WTC11 (cell line): Measurements from ENCODE around the gene NSD1. TPM values are rescaled to one million over a fixed set of nuclear protein-coding genes. Genes with fewer than 3 reads are reported as not detected.

Experiments
- ATAC-seq: fragments of 200-7000 bp; cut with Tn5 transposase; 2 replicates; pipeline ENCODE4 v1.10.0; 2021; ENCODE audit warnings: mild to moderate bottlenecking, moderate library complexity
- CTCF ChIA-PET: fragments of 300-600 bp; sonication (Branson Sonifier 250); formaldehyde crosslinking; loops from one replicate; lab custom pipeline; 2021; ENCODE audit warnings: antibody characterized with exemption; lab: Charles Lee
- POLR2A ChIA-PET: fragments of 350-600 bp; sonication (Branson Sonifier 250); formaldehyde crosslinking; loops from one replicate; lab custom pipeline; 2021; ENCODE audit warnings: antibody characterized with exemption; lab: Charles Lee
- DNase-seq: peaks from one replicate; pipeline ENCODE4 v3.0.0; 2021; ENCODE audit warnings: low spot score
- H3K27ac Mint-ChIP-seq: 2 replicates; pipeline ENCODE4 v1.8.0; 2021; ENCODE audit warnings: mixed read lengths
- H3K27me3 Mint-ChIP-seq: 2 replicates; pipeline ENCODE4 v1.8.0; 2021; ENCODE audit warnings: low read depth, mild to moderate bottlenecking, moderate library complexity, mixed read lengths
- H3K36me3 Mint-ChIP-seq: 2 replicates; pipeline ENCODE4 v1.8.0; 2021; ENCODE audit warnings: mixed read lengths
- H3K4me1 Mint-ChIP-seq: 2 replicates; pipeline ENCODE4 v1.8.0; 2022; ENCODE audit warnings: mixed read lengths
- H3K4me3 Mint-ChIP-seq: 2 replicates; pipeline ENCODE4 v1.8.0; 2021; ENCODE audit warnings: mild to moderate bottlenecking, moderate library complexity, mixed read lengths
- H3K9me3 Mint-ChIP-seq: 2 replicates; pipeline ENCODE4 v1.8.0; 2021; ENCODE audit warnings: mixed read lengths
- AR ChIP-seq: fragments of 250-450 bp; sonication (Bioruptor Pico); IDR thresholded peaks from 2 replicates; pipeline ENCODE4 v1.9.0; 2021; ENCODE audit warnings: mild to moderate bottlenecking
- EMX1 ChIP-seq: fragments of 250-450 bp; sonication (Bioruptor Pico); IDR thresholded peaks from 2 replicates; pipeline ENCODE4 v1.8.0; 2021; ENCODE audit warnings: mild to moderate bottlenecking
- IRF1 ChIP-seq: sonication (generic); formaldehyde crosslinking; IDR thresholded peaks from 2 replicates; pipeline ENCODE4 v1.8.0; 2023; ENCODE audit warnings: missing genetic modification reagents
- OVOL2 ChIP-seq: fragments of 250-450 bp; sonication (Bioruptor Pico); IDR thresholded peaks from 2 replicates; pipeline ENCODE4 v1.9.0; 2021; ENCODE audit warnings: mild to moderate bottlenecking, borderline replicate concordance
- SP1 ChIP-seq: sonication (generic); formaldehyde crosslinking; conservative IDR thresholded peaks from 2 replicates; pipeline ENCODE4 v1.8.1; 2022; ENCODE audit warnings: missing genetic modification reagents
- TEAD1 ChIP-seq: sonication (generic); formaldehyde crosslinking; IDR thresholded peaks from 2 replicates; pipeline ENCODE4 v1.8.0; 2022; ENCODE audit warnings: mild to moderate bottlenecking, missing genetic modification reagents
- ZBTB21 ChIP-seq: sonication (generic); formaldehyde crosslinking; IDR thresholded peaks from 2 replicates; pipeline ENCODE4 v1.8.1; 2023; ENCODE audit warnings: mild to moderate bottlenecking, missing genetic modification reagents, borderline replicate concordance
- ZNF138 ChIP-seq: sonication (generic); formaldehyde crosslinking; conservative IDR thresholded peaks from 2 replicates; pipeline ENCODE4 v1.8.1; 2022; ENCODE audit warnings: mild to moderate bottlenecking, moderate library complexity, missing genetic modification reagents
- ZNF232 ChIP-seq: sonication (generic); formaldehyde crosslinking; IDR thresholded peaks from 2 replicates; pipeline ENCODE4 v1.8.0; 2022; ENCODE audit warnings: mild to moderate bottlenecking, missing genetic modification reagents
- ZNF396 ChIP-seq: fragments of 250-450 bp; sonication (Bioruptor Pico); IDR thresholded peaks from 2 replicates; pipeline ENCODE4 v1.8.0; 2021; ENCODE audit warnings: mild to moderate bottlenecking, moderate library complexity, borderline replicate concordance
- ZNF423 ChIP-seq: fragments of 250-450 bp; sonication (Bioruptor Pico); IDR thresholded peaks from 2 replicates; pipeline ENCODE4 v2.1.2; 2022; ENCODE audit warnings: mild to moderate bottlenecking, moderate library complexity
- ZNF532 ChIP-seq: fragments of 250-450 bp; sonication (Bioruptor Pico); IDR thresholded peaks from 2 replicates; pipeline ENCODE4 v1.9.0; 2021; ENCODE audit warnings: mild to moderate bottlenecking, borderline replicate concordance
- ZNF671 ChIP-seq: fragments of 250-450 bp; sonication (Bioruptor Pico); IDR thresholded peaks from 2 replicates; pipeline ENCODE4 v1.8.0; 2021; ENCODE audit warnings: mild to moderate bottlenecking
- total RNA-seq: library from RNA; stranded (reverse); gene quantifications from 3 replicates; pipeline ENCODE4 v1.2.3, GENCODE V29; 2021
- TF ChIP-seq, protein P1 (sequence below): sonication (generic); formaldehyde crosslinking; IDR thresholded peaks from 2 replicates; pipeline ENCODE4 v1.8.0; 2022; ENCODE audit warnings: mild to moderate bottlenecking, missing genetic modification reagents
- TF ChIP-seq, protein P2 (sequence below): sonication (generic); formaldehyde crosslinking; IDR thresholded peaks from 2 replicates; pipeline ENCODE4 v1.8.0; 2022; ENCODE audit warnings: missing genetic modification reagents

The NSD1 gene
- total RNA-seq, 1 experiment from 2014 or later, result 148 TPM

- no peaks in the 10 kb centered on the region; the same call in 1 of the 2 replicates for H3K27me3 Mint-ChIP-seq
- TF ChIP-seq, protein P1, sequence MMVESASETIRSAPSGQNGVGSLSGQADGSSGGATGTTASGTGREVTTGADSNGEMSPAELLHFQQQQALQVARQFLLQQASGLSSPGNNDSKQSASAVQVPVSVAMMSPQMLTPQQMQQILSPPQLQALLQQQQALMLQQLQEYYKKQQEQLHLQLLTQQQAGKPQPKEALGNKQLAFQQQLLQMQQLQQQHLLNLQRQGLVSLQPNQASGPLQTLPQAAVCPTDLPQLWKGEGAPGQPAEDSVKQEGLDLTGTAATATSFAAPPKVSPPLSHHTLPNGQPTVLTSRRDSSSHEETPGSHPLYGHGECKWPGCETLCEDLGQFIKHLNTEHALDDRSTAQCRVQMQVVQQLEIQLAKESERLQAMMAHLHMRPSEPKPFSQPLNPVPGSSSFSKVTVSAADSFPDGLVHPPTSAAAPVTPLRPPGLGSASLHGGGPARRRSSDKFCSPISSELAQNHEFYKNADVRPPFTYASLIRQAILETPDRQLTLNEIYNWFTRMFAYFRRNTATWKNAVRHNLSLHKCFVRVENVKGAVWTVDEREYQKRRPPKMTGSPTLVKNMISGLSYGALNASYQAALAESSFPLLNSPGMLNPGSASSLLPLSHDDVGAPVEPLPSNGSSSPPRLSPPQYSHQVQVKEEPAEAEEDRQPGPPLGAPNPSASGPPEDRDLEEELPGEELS (CRISPR knock-in tag), result no peak
- TF ChIP-seq AR (CRISPR knock-in tag), result no peak
- peak; percentile 24; the same call in 1 of the 2 replicates for TF ChIP-seq ZNF423 (CRISPR knock-in tag)
- no peak for TF ChIP-seq TEAD1 (CRISPR knock-in tag)
- TF ChIP-seq ZNF532, result no peak
- TF ChIP-seq IRF1 (CRISPR knock-in tag), result no peak
- no peak for TF ChIP-seq SP1 (CRISPR knock-in tag)
- no peak for TF ChIP-seq EMX1
- TF ChIP-seq ZNF671 (CRISPR knock-in tag), result no peak
- TF ChIP-seq, all 79 proteins: peak for 1
- DNase-seq (no peak), ATAC-seq (no peak)
- Mint-ChIP-seq H3K27ac (peak overlapping the region; percentile 44), H3K4me1 (peaks cover 24% of the 10 kb centered on the region), H3K36me3 (peaks cover 35% of the 10 kb centered on the region), H3K9me3 (no peaks in the 10 kb centered on the region), H3K4me3 (no peak overlapping the region)
- ChIA-PET POLR2A (no interaction called here), CTCF (interaction anchor here (1.0 to 2.0 kb wide), 2 partner anchors 12 to 20 kb away, joined by 4 to 6 read pairs; no protein-coding TSS in a partner anchor)
Observed at GRCh38 chr5:177329883-177330282, 196.3 kb downstream of the NSD1 start.

DNA sequence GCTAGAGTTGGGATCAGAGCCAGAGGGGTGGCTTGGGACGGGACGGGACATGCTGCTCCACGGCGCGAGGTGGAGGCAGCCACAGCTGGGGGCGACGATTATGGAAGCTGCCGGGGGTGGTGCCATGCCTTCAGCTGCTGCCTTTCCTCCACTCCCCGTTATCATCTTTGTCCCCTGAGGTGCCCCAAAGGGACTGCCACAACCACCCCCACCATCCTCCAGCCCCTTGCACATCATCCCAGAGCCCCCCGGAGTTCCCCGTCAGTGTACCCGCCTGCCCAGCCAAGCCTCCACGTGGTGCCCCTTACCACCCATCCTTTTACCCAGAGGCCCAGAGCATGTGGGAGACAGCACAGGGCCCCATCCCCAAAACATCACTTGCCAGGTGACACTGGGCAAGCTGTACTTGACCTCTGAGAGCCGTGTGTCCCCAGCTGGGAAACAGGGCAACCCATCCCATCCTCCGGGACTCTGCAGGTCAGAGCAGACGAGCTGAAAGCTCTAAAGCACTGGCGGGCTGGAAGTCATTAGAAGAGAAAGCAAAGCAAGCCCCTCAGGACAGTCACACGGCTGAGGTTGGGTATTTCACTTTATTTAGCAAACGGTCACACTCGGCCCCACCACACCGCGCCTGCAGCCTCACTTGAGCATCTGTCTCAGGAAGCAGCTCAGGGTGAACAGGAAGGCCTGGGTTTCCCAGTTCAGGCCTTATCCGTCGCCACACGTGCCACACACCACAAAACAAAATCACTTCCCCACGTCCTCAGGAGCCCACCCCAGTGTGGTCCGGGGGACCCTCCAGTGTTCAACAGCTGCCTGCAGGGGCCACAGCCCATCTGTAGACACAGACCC is 197.6 kb downstream of the NSD1 start:
- ATAC-seq (no peak), DNase-seq (no peak)
- H3K4me3 Mint-ChIP-seq, result no peak overlapping the region
- CTCF ChIA-PET, result interaction anchor here (1.0 to 2.0 kb wide), 4 partner anchors 13 to 39 kb away, joined by 3 to 8 read pairs (median 4); no protein-coding TSS in a partner anchor
- peak overlapping the region; percentile 46; the same call in 1 of the 2 replicates for H3K27ac Mint-ChIP-seq
- peaks cover 44% of the 10 kb centered on the region for H3K36me3 Mint-ChIP-seq
- no peaks in the 10 kb centered on the region for H3K9me3 Mint-ChIP-seq
- POLR2A ChIA-PET, result no interaction called here
- no peaks in the 10 kb centered on the region for H3K27me3 Mint-ChIP-seq
- H3K4me1 Mint-ChIP-seq, result peaks cover 17% of the 10 kb centered on the region
- TF ChIP-seq, protein P2, sequence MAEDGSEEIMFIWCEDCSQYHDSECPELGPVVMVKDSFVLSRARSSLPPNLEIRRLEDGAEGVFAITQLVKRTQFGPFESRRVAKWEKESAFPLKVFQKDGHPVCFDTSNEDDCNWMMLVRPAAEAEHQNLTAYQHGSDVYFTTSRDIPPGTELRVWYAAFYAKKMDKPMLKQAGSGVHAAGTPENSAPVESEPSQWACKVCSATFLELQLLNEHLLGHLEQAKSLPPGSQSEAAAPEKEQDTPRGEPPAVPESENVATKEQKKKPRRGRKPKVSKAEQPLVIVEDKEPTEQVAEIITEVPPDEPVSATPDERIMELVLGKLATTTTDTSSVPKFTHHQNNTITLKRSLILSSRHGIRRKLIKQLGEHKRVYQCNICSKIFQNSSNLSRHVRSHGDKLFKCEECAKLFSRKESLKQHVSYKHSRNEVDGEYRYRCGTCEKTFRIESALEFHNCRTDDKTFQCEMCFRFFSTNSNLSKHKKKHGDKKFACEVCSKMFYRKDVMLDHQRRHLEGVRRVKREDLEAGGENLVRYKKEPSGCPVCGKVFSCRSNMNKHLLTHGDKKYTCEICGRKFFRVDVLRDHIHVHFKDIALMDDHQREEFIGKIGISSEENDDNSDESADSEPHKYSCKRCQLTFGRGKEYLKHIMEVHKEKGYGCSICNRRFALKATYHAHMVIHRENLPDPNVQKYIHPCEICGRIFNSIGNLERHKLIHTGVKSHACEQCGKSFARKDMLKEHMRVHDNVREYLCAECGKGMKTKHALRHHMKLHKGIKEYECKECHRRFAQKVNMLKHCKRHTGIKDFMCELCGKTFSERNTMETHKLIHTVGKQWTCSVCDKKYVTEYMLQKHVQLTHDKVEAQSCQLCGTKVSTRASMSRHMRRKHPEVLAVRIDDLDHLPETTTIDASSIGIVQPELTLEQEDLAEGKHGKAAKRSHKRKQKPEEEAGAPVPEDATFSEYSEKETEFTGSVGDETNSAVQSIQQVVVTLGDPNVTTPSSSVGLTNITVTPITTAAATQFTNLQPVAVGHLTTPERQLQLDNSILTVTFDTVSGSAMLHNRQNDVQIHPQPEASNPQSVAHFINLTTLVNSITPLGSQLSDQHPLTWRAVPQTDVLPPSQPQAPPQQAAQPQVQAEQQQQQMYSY (CRISPR knock-in tag), result no peak
- TF ChIP-seq ZNF232 (CRISPR knock-in tag) (no peak), ZNF532 (no peak), ZNF138 (CRISPR knock-in tag) (no peak), ZNF396 (CRISPR knock-in tag) (no peak), ZBTB21 (no peak), OVOL2 (no peak), SP1 (CRISPR knock-in tag) (no peak)
